Endothelial cell (in vitro differentiated cells): ENCODE data around the gene GPATCH2. TPM values are rescaled to one million over a fixed set of nuclear protein-coding genes. Genes with fewer than 3 reads are reported as not detected.
A peak's percentile ranks its signal among the peaks of the same experiment; 100 is the strongest.

Experiments
- DNase-seq: peaks from one replicate; pipeline ENCODE4 v3.0.0; 2021; ENCODE audit warnings: low spot score
- H3K27ac Mint-ChIP-seq: one replicate; pipeline ENCODE4 v1.8.0; 2021; ENCODE audit warnings: mixed read lengths, inconsistent platforms; ENCODE audit not compliant: unreplicated experiment
- H3K27me3 Mint-ChIP-seq: one replicate; pipeline ENCODE4 v1.8.0; 2021; ENCODE audit warnings: mild to moderate bottlenecking, moderate library complexity, mixed read lengths, inconsistent platforms; ENCODE audit not compliant: unreplicated experiment
- H3K36me3 Mint-ChIP-seq: one replicate; pipeline ENCODE4 v1.8.0; 2021; ENCODE audit warnings: mild to moderate bottlenecking, low read depth, mixed read lengths, inconsistent platforms; ENCODE audit not compliant: unreplicated experiment
- H3K4me1 Mint-ChIP-seq: one replicate; pipeline ENCODE4 v1.8.0; 2021; ENCODE audit warnings: mild to moderate bottlenecking, mixed read lengths, inconsistent platforms; ENCODE audit not compliant: unreplicated experiment
- H3K4me3 Mint-ChIP-seq: one replicate; pipeline ENCODE4 v1.8.0; 2021; ENCODE audit warnings: mild to moderate bottlenecking, mixed read lengths, inconsistent platforms; ENCODE audit not compliant: unreplicated experiment
- H3K9me3 Mint-ChIP-seq: one replicate; pipeline ENCODE4 v1.8.0; 2021; ENCODE audit warnings: mixed read lengths, inconsistent platforms; ENCODE audit not compliant: unreplicated experiment
- total RNA-seq: library from RNA; stranded (reverse); fragmentation: NEBNext Ultra II Directional; extraction: Animal tissue kit (Norgen Biotek cat#: 25700); gene quantifications from one replicate; pipeline ENCODE4 v1.2.1, GENCODE V29; 2021; ENCODE audit not compliant: unreplicated experiment
- TF ChIP-seq, protein P1 (sequence below): fragments of 200-600 bp; sonication (generic); IDR thresholded peaks from one replicate; pipeline ENCODE4 v1.5.0; 2021; ENCODE audit warnings: antibody characterized with exemption; ENCODE audit not compliant: unreplicated experiment

The GPATCH2 gene
- total RNA-seq, 1 donor from 2014 or later = 18.4 TPM

DNA sequence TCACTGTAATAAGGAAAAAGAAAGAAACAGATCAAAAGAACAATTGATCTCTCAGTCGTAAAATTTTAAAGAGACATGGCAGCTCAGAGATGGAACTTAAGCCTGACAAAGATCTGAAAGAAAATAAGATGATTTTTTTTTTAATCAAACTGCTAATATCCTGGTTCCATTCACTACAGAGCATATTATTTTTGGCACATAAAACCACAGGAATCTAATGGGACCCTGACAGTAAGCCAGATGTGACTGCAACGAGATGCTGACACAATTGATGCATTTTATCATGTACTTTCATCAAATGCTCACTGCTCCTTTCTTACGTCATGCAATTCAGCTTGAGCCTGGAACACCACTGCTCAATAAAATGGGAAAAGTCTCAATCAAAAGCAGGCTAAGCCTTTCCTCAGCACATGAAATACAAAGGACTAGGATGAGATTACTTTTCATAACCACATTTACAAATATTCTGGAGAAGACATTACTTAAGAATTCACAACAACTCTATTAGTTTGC is 16.6 kb downstream of the GPATCH2 start:
- Mint-ChIP-seq H3K27me3 (no peaks in the 10 kb centered on the region), H3K4me1 (peaks cover 8% of the 10 kb centered on the region), H3K4me3 (no peak overlapping the region), H3K36me3 (no peaks in the 10 kb centered on the region), H3K27ac (no peak overlapping the region), H3K9me3 (no peaks in the 10 kb centered on the region)
- TF ChIP-seq, protein P1, sequence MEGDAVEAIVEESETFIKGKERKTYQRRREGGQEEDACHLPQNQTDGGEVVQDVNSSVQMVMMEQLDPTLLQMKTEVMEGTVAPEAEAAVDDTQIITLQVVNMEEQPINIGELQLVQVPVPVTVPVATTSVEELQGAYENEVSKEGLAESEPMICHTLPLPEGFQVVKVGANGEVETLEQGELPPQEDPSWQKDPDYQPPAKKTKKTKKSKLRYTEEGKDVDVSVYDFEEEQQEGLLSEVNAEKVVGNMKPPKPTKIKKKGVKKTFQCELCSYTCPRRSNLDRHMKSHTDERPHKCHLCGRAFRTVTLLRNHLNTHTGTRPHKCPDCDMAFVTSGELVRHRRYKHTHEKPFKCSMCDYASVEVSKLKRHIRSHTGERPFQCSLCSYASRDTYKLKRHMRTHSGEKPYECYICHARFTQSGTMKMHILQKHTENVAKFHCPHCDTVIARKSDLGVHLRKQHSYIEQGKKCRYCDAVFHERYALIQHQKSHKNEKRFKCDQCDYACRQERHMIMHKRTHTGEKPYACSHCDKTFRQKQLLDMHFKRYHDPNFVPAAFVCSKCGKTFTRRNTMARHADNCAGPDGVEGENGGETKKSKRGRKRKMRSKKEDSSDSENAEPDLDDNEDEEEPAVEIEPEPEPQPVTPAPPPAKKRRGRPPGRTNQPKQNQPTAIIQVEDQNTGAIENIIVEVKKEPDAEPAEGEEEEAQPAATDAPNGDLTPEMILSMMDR = no peak
- no peak for DNase-seq

DNA sequence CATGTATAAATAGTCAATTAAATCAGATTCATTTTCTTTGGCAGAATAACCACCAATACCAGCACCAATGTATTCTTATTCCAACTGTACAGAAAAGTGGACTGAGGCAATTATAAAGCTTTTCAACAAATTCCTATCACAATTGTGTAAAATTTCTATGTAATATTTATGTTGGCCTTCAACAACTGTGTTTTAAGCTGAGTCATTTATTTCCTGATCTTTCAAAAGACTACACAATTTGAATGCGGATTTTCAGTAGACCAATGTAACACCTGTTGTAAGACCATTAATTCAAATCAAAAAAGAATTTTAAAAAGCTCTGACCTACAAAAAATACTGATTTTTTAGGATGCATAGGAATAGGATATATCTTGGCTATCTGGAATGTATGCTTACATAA is 25.5 kb downstream of the GPATCH2 start:
- Mint-ChIP-seq H3K27ac (no peak overlapping the region), H3K9me3 (no peaks in the 10 kb centered on the region), H3K4me1 (no peaks in the 10 kb centered on the region), H3K36me3 (peaks cover 4% of the 10 kb centered on the region), H3K27me3 (no peaks in the 10 kb centered on the region), H3K4me3 (no peak overlapping the region)
- TF ChIP-seq, protein P1 = no peak
- DNase-seq = no peak

DNA sequence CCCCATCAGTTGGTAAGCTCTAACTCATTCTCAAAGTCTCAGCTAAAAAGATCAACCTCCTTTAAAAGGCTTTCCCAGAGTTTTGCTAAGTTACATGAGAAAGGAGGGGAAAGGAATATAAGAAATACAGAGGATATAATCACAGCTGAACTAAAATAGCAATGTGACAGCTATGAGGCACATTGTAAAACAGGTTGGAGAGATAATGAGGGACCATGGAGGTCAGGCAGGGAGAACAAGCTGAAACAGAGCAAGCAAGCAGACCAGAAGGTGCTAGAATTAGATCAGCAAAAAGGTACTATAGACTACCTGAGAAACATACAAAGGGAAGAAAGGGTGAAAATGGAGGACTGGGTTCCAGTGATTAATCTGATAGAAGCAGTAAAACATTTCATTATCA is 28.5 kb downstream of the GPATCH2 start:
- Mint-ChIP-seq H3K27ac (no peak overlapping the region), H3K9me3 (no peaks in the 10 kb centered on the region), H3K4me3 (no peak overlapping the region), H3K27me3 (no peaks in the 10 kb centered on the region), H3K36me3 (peaks cover 4% of the 10 kb centered on the region), H3K4me1 (no peaks in the 10 kb centered on the region)
- no peak for DNase-seq
- TF ChIP-seq, protein P1 = no peak

DNA sequence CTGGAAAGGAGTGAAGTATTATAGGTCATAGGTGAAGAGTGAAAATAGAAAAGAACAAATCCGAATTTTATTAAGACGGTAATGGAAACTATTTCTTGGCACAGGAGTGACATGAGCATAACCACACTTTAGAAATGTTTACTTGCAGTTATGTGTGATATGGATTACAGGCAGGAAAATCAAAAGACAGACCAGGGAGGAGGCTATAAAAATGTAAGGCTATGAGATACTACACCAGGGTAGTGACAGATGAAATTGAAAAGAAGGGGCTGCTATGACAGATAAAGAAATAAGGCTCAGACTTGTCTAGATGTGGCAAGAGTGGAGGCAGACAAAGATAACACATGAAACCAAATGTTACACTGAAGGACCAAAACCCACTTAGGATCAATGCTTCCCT is 31.7 kb downstream of the GPATCH2 start:
- TF ChIP-seq, protein P1 = no peak
- H3K27me3 Mint-ChIP-seq = peaks cover 1% of the 10 kb centered on the region
- no peaks in the 10 kb centered on the region for H3K4me1 Mint-ChIP-seq
- H3K27ac Mint-ChIP-seq = no peak overlapping the region
- H3K9me3 Mint-ChIP-seq = no peaks in the 10 kb centered on the region
- H3K36me3 Mint-ChIP-seq = no peaks in the 10 kb centered on the region
- H3K4me3 Mint-ChIP-seq = no peak overlapping the region
- DNase-seq = no peak

GRCh38 chr1:217590598-217590997 is 40.3 kb downstream of the GPATCH2 start:
- no peak overlapping the region for H3K27ac Mint-ChIP-seq
- no peaks in the 10 kb centered on the region for H3K36me3 Mint-ChIP-seq

More at GRCh38 chr1:217590598-217590997, 40.3 kb downstream of the GPATCH2 start:
- H3K4me1 Mint-ChIP-seq = no peaks in the 10 kb centered on the region
- no peak for DNase-seq
- TF ChIP-seq, protein P1 = peak; percentile 33
- no peaks in the 10 kb centered on the region for H3K27me3 Mint-ChIP-seq
- no peaks in the 10 kb centered on the region for H3K9me3 Mint-ChIP-seq
- H3K4me3 Mint-ChIP-seq = no peak overlapping the region
